ENCODE data around the gene BLACAT1. TPM values are rescaled to one million over a fixed set of nuclear protein-coding genes. Genes with fewer than 3 reads are reported as not detected.

Gene BLACAT1
- total and polyA plus RNA-seq, 2 of the 13 experiments (the other 11 are each of a cell fraction or from before 2014, with no cell fraction given): 1.2 to 2.8 TPM

- ATAC-seq (no peak), FAIRE-seq (no peak), DNase-seq (ENCODE audit: low spot score) (no peak)
- Histone ChIP-seq H3K27ac (ENCODE audit: extremely low read length, insufficient read depth, low read length) (no peak overlapping the region), H3K9ac (ENCODE audit: insufficient read depth, low read depth, low read length) (no peak overlapping the region), H2AFZ (ENCODE audit: low read length) (no peak overlapping the region), H3K4me3 (replicated peaks in 1 of 3; ENCODE audit: insufficient read depth in 1 of 3, low read depth in 2 of 3, low read length in 3 of 3) (no peak overlapping the region), H4K20me1 (ENCODE audit: insufficient read depth, low read length) (no peaks in the 10 kb centered on the region), H3K4me1 (ENCODE audit: insufficient read depth, low read length) (no peaks in the 10 kb centered on the region), H3K9me3 (ENCODE audit: low read length) (no peaks in the 10 kb centered on the region; the same call in 1 of the 2 replicates), H3K4me2 (ENCODE audit: low read depth, low read length) (no peak overlapping the region), H3K36me3 (replicated peaks in 1 of 2; ENCODE audit: control insufficient read depth in 1 of 2, insufficient read depth in 2 of 2, low read length in 2 of 2) (no peaks in the 10 kb centered on the region), H3K27me3 (ENCODE audit: control insufficient read depth in 1 of 2, insufficient read depth in 2 of 2, low read length in 2 of 2) (peaks cover 0 to 9% of the 10 kb centered on the region in 2 experiments; a peak in 2 of 5 replicates), H3K79me2 (ENCODE audit: insufficient read depth, low read length) (no peaks in the 10 kb centered on the region)
- WGBS (ENCODE audit: low lambda C conversion rate): 19% methylated on average over 6 of the region's 7 CpGs
- TF ChIP-seq SIX1 (CRISPR knock-in tag; IDR thresholded peaks at IDR 0.05; ENCODE audit: borderline replicate concordance) (no peak), JDP2 (CRISPR knock-in tag; IDR thresholded peaks at IDR 0.05; ENCODE audit: borderline replicate concordance) (no peak), NONO (IDR thresholded peaks at IDR 0.05) (no peak), NONO (CRISPR knock-in tag; conservative IDR thresholded peaks at IDR 0.05) (no peak), TEAD2 (CRISPR knock-in tag; IDR thresholded peaks at IDR 0.05) (no peak), WIZ (CRISPR knock-in tag; IDR thresholded peaks at IDR 0.05) (no peak), ZNF335 (CRISPR knock-in tag; IDR thresholded peaks at IDR 0.05) (no peak), SRY (CRISPR knock-in tag; IDR thresholded peaks at IDR 0.05) (no peak), MIER2 (CRISPR knock-in tag; IDR thresholded peaks at IDR 0.05) (no peak), HNRNPH1 (optimal IDR thresholded peaks at IDR 0.05; ENCODE audit: low read depth, low read length) (no peak), RAD51 (IDR thresholded peaks at IDR 0.05; ENCODE audit: borderline replicate concordance) (no peak), ZNF879 (CRISPR knock-in tag; IDR thresholded peaks at IDR 0.05) (no peak), EED (CRISPR knock-in tag; IDR thresholded peaks at IDR 0.05) (no peak)
- TF ChIP-seq, protein P1, sequence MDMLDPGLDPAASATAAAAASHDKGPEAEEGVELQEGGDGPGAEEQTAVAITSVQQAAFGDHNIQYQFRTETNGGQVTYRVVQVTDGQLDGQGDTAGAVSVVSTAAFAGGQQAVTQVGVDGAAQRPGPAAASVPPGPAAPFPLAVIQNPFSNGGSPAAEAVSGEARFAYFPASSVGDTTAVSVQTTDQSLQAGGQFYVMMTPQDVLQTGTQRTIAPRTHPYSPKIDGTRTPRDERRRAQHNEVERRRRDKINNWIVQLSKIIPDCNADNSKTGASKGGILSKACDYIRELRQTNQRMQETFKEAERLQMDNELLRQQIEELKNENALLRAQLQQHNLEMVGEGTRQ (IDR thresholded peaks at IDR 0.05; ENCODE audit: low read depth, low read length): no peak
- TF ChIP-seq, protein P1 (CRISPR knock-in tag; IDR thresholded peaks at IDR 0.05; ENCODE audit: borderline replicate concordance): no peak
- TF ChIP-seq, protein P2, sequence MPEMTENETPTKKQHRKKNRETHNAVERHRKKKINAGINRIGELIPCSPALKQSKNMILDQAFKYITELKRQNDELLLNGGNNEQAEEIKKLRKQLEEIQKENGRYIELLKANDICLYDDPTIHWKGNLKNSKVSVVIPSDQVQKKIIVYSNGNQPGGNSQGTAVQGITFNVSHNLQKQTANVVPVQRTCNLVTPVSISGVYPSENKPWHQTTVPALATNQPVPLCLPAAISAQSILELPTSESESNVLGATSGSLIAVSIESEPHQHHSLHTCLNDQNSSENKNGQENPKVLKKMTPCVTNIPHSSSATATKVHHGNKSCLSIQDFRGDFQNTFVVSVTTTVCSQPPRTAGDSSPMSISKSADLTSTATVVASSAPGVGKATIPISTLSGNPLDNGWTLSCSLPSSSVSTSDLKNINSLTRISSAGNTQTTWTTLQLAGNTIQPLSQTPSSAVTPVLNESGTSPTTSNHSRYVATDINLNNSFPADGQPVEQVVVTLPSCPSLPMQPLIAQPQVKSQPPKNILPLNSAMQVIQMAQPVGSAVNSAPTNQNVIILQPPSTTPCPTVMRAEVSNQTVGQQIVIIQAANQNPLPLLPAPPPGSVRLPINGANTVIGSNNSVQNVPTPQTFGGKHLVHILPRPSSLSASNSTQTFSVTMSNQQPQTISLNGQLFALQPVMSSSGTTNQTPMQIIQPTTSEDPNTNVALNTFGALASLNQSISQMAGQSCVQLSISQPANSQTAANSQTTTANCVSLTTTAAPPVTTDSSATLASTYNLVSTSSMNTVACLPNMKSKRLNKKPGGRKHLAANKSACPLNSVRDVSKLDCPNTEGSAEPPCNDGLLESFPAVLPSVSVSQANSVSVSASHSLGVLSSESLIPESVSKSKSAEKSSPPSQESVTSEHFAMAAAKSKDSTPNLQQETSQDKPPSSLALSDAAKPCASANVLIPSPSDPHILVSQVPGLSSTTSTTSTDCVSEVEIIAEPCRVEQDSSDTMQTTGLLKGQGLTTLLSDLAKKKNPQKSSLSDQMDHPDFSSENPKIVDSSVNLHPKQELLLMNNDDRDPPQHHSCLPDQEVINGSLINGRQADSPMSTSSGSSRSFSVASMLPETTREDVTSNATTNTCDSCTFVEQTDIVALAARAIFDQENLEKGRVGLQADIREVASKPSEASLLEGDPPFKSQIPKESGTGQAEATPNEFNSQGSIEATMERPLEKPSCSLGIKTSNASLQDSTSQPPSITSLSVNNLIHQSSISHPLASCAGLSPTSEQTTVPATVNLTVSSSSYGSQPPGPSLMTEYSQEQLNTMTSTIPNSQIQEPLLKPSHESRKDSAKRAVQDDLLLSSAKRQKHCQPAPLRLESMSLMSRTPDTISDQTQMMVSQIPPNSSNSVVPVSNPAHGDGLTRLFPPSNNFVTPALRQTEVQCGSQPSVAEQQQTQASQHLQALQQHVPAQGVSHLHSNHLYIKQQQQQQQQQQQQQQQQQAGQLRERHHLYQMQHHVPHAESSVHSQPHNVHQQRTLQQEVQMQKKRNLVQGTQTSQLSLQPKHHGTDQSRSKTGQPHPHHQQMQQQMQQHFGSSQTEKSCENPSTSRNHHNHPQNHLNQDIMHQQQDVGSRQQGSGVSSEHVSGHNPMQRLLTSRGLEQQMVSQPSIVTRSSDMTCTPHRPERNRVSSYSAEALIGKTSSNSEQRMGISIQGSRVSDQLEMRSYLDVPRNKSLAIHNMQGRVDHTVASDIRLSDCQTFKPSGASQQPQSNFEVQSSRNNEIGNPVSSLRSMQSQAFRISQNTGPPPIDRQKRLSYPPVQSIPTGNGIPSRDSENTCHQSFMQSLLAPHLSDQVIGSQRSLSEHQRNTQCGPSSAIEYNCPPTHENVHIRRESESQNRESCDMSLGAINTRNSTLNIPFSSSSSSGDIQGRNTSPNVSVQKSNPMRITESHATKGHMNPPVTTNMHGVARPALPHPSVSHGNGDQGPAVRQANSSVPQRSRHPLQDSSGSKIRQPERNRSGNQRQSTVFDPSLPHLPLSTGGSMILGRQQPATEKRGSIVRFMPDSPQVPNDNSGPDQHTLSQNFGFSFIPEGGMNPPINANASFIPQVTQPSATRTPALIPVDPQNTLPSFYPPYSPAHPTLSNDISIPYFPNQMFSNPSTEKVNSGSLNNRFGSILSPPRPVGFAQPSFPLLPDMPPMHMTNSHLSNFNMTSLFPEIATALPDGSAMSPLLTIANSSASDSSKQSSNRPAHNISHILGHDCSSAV (CRISPR knock-in tag; IDR thresholded peaks at IDR 0.05; ENCODE audit: borderline replicate concordance): no peak
- BruUV-seq (replicated peaks): no TSS peak
- POLR2A ChIA-PET: no interaction called here
- intact Hi-C loops (cut with micrococcal nuclease; ENCODE audit: unreplicated experiment): no loop called here
- CTCF ChIA-PET (ENCODE audit: low intra/inter-chr PET ratio, low total read pairs): no interaction called here
- in situ Hi-C loops (cut with HindIII; ENCODE audit: extremely low pct_ligation_motif_present, low pct_unique_long_range_greater_than_20kb): no loop called here
These were observed 18.1 kb upstream of the BLACAT1 start for GRCh38 chr1:205473966-205474365.

Data from HepG2 (cell line).